C4-2B (cell line): Measurements from ENCODE around the gene CHST11.

Source experiments
- CTCF ChIP-seq: fragments of 450-650 bp; conservative IDR thresholded peaks from 2 replicates; pipeline ENCODE4 v1.5.1; 2017; ENCODE audit warnings: mild to moderate bottlenecking
- ZFX ChIP-seq: fragments of 450-650 bp; IDR thresholded peaks from 2 replicates; pipeline ENCODE4 v1.6.1; 2017

- TF ChIP-seq CTCF: no peak
- no peak for TF ChIP-seq ZFX
These were observed 279.6 kb downstream of the CHST11 start for GRCh38 chr12:104736307-104736706.
